DOHH2 (cell line): Measurements from ENCODE around the gene SNHG17.

Experiments
- H3F3A ChIP-seq: fragments of 200-600 bp; sonication (generic), shearing (Covaris generic); 2 replicates; pipeline ENCODE4 v1.6.0; 2016; ENCODE audit warnings: antibody characterized with exemption, mild to moderate bottlenecking; ENCODE audit not compliant: control insufficient read depth, insufficient read depth
- H3K27ac ChIP-seq: fragments of 200-600 bp; sonication (generic); 2 replicates; pipeline ENCODE4 v1.5.1; 2014; ENCODE audit warnings: low read depth, mild to moderate bottlenecking, low read length, moderate library complexity
- H3K27me3 ChIP-seq: fragments of 200-600 bp; sonication (generic); 2 replicates; pipeline ENCODE4 v1.6.1; 2014; ENCODE audit warnings: mild to moderate bottlenecking, low read length, mixed read lengths; ENCODE audit not compliant: control insufficient read depth
- H3K36me3 ChIP-seq: fragments of 200-600 bp; sonication (generic); 2 replicates; pipeline ENCODE4 v1.6.1; 2014; ENCODE audit warnings: mild to moderate bottlenecking, low read length, moderate library complexity, mixed read lengths; ENCODE audit not compliant: control insufficient read depth
- H3K4me1 ChIP-seq: fragments of 200-600 bp; sonication (generic); 2 replicates; pipeline ENCODE4 v1.6.1; 2014; ENCODE audit warnings: mild to moderate bottlenecking, low read length, mixed read lengths; ENCODE audit not compliant: control insufficient read depth
- H3K4me2 ChIP-seq: fragments of 200-600 bp; sonication (generic); 2 replicates; pipeline ENCODE4 v1.6.0; 2014; ENCODE audit warnings: mild to moderate bottlenecking, low read length, moderate library complexity
- H3K4me3 ChIP-seq: fragments of 200-600 bp; sonication (generic); 2 replicates; pipeline ENCODE4 v1.5.1; 2014; ENCODE audit warnings: mild to moderate bottlenecking, low read length, mixed read lengths
- H3K79me2 ChIP-seq: fragments of 200-600 bp; sonication (generic); 2 replicates; pipeline ENCODE4 v1.6.1; 2014; ENCODE audit warnings: mild to moderate bottlenecking, low read length, mixed read lengths; ENCODE audit not compliant: control insufficient read depth
- H3K9me2 ChIP-seq: fragments of 200-600 bp; sonication (generic); replicated peaks from 2 replicates; pipeline ENCODE4 v1.6.1; 2014; ENCODE audit warnings: mild to moderate bottlenecking, low read length, mixed read lengths; ENCODE audit not compliant: control insufficient read depth
- H3K9me3 ChIP-seq: fragments of 200-600 bp; sonication (generic); 2 replicates; pipeline ENCODE4 v1.6.1; 2014; ENCODE audit warnings: antibody characterized with exemption, low read length, mixed read lengths; ENCODE audit not compliant: control insufficient read depth, insufficient read depth
- H4K20me1 ChIP-seq: fragments of 200-600 bp; sonication (generic); 2 replicates; pipeline ENCODE4 v1.6.0; 2014; ENCODE audit warnings: low read depth, mild to moderate bottlenecking, antibody characterized with exemption, low read length, moderate library complexity; ENCODE audit not compliant: control insufficient read depth, insufficient read depth
- EZH2phosphoT487 ChIP-seq: fragments of 200-600 bp; sonication (generic); IDR thresholded peaks from 2 replicates; pipeline ENCODE4 v1.6.1; 2017; ENCODE audit warnings: borderline replicate concordance, mild to moderate bottlenecking, antibody characterized with exemption, low read length, moderate library complexity, mixed read lengths
- TF ChIP-seq, protein P1 (sequence below): fragments of 200-600 bp; sonication (generic); IDR thresholded peaks from one replicate; pipeline ENCODE4 v1.5.1; 2014; ENCODE audit warnings: antibody characterized with exemption, mild to moderate bottlenecking, low read depth, low read length; ENCODE audit not compliant: poor library complexity, severe bottlenecking

SNHG17 gene

GRCh38 chr20:38449046-38449445 lies 13.9 kb upstream of the SNHG17 start:
- Histone ChIP-seq H4K20me1 (no peaks in the 10 kb centered on the region), H3K9me3 (no peaks in the 10 kb centered on the region), H3K4me2 (peak overlapping the region; percentile 100), H3K36me3 (peaks cover 46% of the 10 kb centered on the region), H3K9me2 (no peaks in the 10 kb centered on the region), H3K4me3 (peak overlapping the region; percentile 99; the same call in 1 of the 2 replicates), H3K4me1 (peaks cover 50% of the 10 kb centered on the region), H3K27ac (peak overlapping the region; percentile 66), H3K79me2 (peaks cover 37% of the 10 kb centered on the region), H3F3A (peaks cover 14% of the 10 kb centered on the region), H3K27me3 (no peaks in the 10 kb centered on the region)
- TF ChIP-seq, protein P1, sequence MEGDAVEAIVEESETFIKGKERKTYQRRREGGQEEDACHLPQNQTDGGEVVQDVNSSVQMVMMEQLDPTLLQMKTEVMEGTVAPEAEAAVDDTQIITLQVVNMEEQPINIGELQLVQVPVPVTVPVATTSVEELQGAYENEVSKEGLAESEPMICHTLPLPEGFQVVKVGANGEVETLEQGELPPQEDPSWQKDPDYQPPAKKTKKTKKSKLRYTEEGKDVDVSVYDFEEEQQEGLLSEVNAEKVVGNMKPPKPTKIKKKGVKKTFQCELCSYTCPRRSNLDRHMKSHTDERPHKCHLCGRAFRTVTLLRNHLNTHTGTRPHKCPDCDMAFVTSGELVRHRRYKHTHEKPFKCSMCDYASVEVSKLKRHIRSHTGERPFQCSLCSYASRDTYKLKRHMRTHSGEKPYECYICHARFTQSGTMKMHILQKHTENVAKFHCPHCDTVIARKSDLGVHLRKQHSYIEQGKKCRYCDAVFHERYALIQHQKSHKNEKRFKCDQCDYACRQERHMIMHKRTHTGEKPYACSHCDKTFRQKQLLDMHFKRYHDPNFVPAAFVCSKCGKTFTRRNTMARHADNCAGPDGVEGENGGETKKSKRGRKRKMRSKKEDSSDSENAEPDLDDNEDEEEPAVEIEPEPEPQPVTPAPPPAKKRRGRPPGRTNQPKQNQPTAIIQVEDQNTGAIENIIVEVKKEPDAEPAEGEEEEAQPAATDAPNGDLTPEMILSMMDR: no peak
- TF ChIP-seq EZH2phosphoT487: no peak

DNA sequence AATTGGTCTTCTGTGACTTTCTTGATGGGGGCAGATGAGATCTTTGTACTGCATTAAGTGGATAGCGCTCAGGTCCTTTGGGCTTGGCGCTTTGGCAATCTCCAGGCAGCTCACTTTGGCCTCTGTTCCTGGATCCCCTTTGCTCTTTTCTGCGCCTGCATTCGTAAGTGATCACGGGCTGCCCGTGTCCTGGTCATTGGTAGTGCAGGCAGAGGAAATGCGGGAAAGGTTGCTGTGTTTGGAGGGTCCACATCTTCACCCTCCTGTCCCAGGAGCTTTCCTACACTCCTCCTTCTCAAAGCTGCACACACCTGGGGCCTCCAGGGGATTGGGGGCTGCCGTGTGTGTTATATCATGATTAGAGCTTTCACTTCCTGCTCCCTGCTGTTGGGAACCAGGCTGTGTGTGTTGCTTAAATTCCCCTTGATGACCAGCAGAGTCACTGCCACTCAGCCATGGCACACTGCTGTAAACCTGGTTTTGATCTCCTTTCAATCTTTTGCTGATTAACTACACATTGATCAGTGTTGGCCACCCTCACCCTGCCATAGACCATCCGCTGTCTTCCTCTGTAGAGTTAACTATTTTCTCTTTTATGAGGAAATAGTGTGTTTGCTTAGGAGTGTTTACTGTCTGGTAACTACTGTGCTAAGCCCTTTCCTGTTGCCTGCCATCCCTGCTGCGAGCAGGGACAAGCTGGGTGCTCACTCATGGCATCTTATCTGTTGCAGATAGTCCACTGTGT lies 13.0 kb upstream of the SNHG17 start:
- H3K9me3 ChIP-seq: no peaks in the 10 kb centered on the region
- peaks cover 11% of the 10 kb centered on the region for H3F3A ChIP-seq
- peaks cover 46% of the 10 kb centered on the region for H3K36me3 ChIP-seq
- H3K4me2 ChIP-seq: peak overlapping the region; percentile 100
- H3K79me2 ChIP-seq: peaks cover 37% of the 10 kb centered on the region
- no peaks in the 10 kb centered on the region for H4K20me1 ChIP-seq
- no peaks in the 10 kb centered on the region for H3K27me3 ChIP-seq
- H3K4me3 ChIP-seq: peak overlapping the region; percentile 99
- peaks cover 41% of the 10 kb centered on the region for H3K4me1 ChIP-seq
- no peaks in the 10 kb centered on the region for H3K9me2 ChIP-seq
- peak overlapping the region; percentile 66 for H3K27ac ChIP-seq
- TF ChIP-seq, protein P1: peak; percentile 32
- TF ChIP-seq EZH2phosphoT487: no peak

- Histone ChIP-seq H3K79me2 (peaks cover 37% of the 10 kb centered on the region), H3K36me3 (peaks cover 41% of the 10 kb centered on the region), H3K9me2 (no peaks in the 10 kb centered on the region), H3K4me2 (peak overlapping the region; percentile 100), H3K27me3 (peaks cover under 1% of the 10 kb centered on the region), H3K9me3 (no peaks in the 10 kb centered on the region), H4K20me1 (no peaks in the 10 kb centered on the region), H3K4me3 (peak overlapping the region; percentile 99), H3K4me1 (peaks cover 32% of the 10 kb centered on the region), H3K27ac (peak overlapping the region; percentile 66), H3F3A (peaks cover 5% of the 10 kb centered on the region)
- no peak for TF ChIP-seq EZH2phosphoT487
- TF ChIP-seq, protein P1: no peak
These were observed 12.1 kb upstream of the SNHG17 start for GRCh38 chr20:38447251-38447661.
